Right lobe of liver (tissue), 6 donors: ENCODE measurements around the gene C1QTNF8. TPM values are rescaled to one million over a fixed set of nuclear protein-coding genes. Genes with fewer than 3 reads are reported as not detected.

Source experiments
- ATAC-seq, 4 donors: fragments of 200-7000 bp; cut with Tn5 transposase; one replicate each; pipeline ENCODE4 v1.9.1; 2020; ENCODE audit warnings: mild to moderate bottlenecking in 4 of 4, moderate library complexity in 4 of 4
- DNase-seq, 3 donors: peaks; one replicate each; pipeline ENCODE4 v3.0.0-alpha.2; 2020
- H3K27ac ChIP-seq, 3 donors: fragments of 200-600 bp; one replicate each; pipeline ENCODE4 v1.8.0; 2022
- H3K27me3 ChIP-seq, 2 donors: fragments of 200-600 bp; one replicate each; pipeline ENCODE4 v1.8.0; 2022
- H3K36me3 ChIP-seq, 4 donors: fragments of 200-600 bp; sonication (generic) in 1 of 4; one replicate each; pipeline versions ENCODE4 v1.5.1 to v1.8.0; 2017 to 2022; ENCODE audit warnings: control low read depth in 1 of 4
- H3K4me1 ChIP-seq, 4 donors: fragments of 200-600 bp; sonication (generic) in 1 of 4; one replicate each; pipeline versions ENCODE4 v1.5.1 to v1.8.0; 2017 to 2022; ENCODE audit warnings: control low read depth in 1 of 4
- H3K4me3 ChIP-seq, 3 donors: fragments of 200-600 bp; one replicate each; pipeline ENCODE4 v1.8.0; 2022
- H3K9me3 ChIP-seq, 4 donors: fragments of 200-600 bp; sonication (generic) in 1 of 4; one replicate each; pipeline versions ENCODE4 v1.5.1 to v1.8.0; 2017 to 2022; ENCODE audit warnings: control low read depth in 1 of 4
- CTCF ChIP-seq, 4 donors: fragments of 200-600 bp in 3 of 4; fragments of 450-650 bp in 1 of 4; IDR thresholded peaks; one replicate each; pipeline versions ENCODE4 v1.5.1 to v1.8.0; 2016 to 2022; ENCODE audit warnings: antibody characterized with exemption in 4 of 4, mild to moderate bottlenecking in 2 of 4
- POLR2A ChIP-seq: fragments of 450-650 bp; IDR thresholded peaks from one replicate; pipeline ENCODE4 v1.6.1; 2017; ENCODE audit warnings: antibody characterized with exemption, mild to moderate bottlenecking
- WGBS: methylation state at CpG from one replicate; pipeline ENCODE4 v1.1.6; 2018; ENCODE audit warnings: low coverage, low lambda C conversion rate; ENCODE audit not compliant: insufficient coverage; ENCODE audit errors: missing lambda C conversion rate; 5-methylcytosine and 5-hydroxymethylcytosine counted together
- intact Hi-C, 2 donors: fragments of 100-400 bp; cut with DNase I; formaldehyde crosslinking; loops; one replicate each; pipeline versions ENCODE4 v1.11.2 to v1.14.1; 2022
- total RNA-seq, 6 experiments: library from RNA; depleted of rRNA in 2 of 6; stranded (reverse); fragments of >200 nt in 2 of 6; fragmentation: NEBNext Ultra II Directional in 3 of 6; extraction: Animal tissue kit (Norgen Biotek cat#: 25700) in 3 of 6; gene quantifications; one replicate each; pipeline versions ENCODE4 v1.1.0 to v1.2.4, GENCODE V29; 2016 to 2023
- donor health status: DM: no; HTN: yes; CAD: no.
- donor health status: DM: no; HTN: no; CAD: no.
- donor health status: DM: no; HTN: no; CAD: no.
- donor health status: DM: no; HTN: yes; CAD: no.
- donor health status: DM: no; HTN: yes; CAD: no.

The C1QTNF8 gene
- total RNA-seq, 6 experiments from 2014 or later: not detected

- Histone ChIP-seq H3K4me1 (peaks cover 0 to 26% (median 7%) of the 10 kb centered on the region in 4 donors), H3K9me3 (no peaks in the 10 kb centered on the region), H3K4me3 (no peak overlapping the region), H3K36me3 (no peaks in the 10 kb centered on the region), H3K27me3 (peaks cover 0 to 3% of the 10 kb centered on the region in 2 donors), H3K27ac (no peak overlapping the region)
- intact Hi-C loops: no loop called here
- TF ChIP-seq POLR2A: no peak
- TF ChIP-seq CTCF (IDR thresholded peaks at IDR 0.05): no peak
- 23% methylated on average over 7 of the region's 36 CpGs for WGBS
- ATAC-seq (no peak), DNase-seq (no peak)
Measured at GRCh38 chr16:1077877-1078578, 18.0 kb downstream of the C1QTNF8 start.

GRCh38 chr16:1076801-1077576, 19.1 kb downstream of the C1QTNF8 start:
- H3K27me3 ChIP-seq: peaks cover 0 to 12% of the 10 kb centered on the region in 2 donors
- WGBS: 23% methylated on average over 5 of the region's 16 CpGs

DNA sequence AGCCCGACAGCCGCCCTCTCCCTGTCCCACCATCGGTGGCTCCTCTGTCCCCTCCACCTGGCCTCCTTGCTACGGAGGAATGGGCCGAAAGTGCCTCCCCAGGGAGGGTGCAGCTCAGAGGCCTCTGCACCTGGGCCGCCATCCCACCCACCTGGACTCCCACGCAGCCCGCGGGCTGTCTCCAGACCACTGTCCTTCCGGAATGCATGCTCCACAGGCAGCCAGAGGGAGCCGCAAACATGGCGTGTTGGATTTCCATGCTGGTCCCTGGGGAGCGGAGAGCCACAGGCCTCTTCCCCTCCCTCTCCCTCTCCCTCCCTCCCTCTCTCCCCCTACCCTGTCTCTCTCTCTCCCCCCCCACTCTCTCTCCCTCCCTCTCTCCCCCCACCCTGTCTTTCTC, 20.5 kb downstream of the C1QTNF8 start:
- Histone ChIP-seq H3K27me3 (peaks cover 0 to 26% of the 10 kb centered on the region in 2 donors), H3K4me3 (no peak overlapping the region), H3K36me3 (no peaks in the 10 kb centered on the region), H3K4me1 (peaks cover 0 to 12% (median 2%) of the 10 kb centered on the region in 4 donors), H3K9me3 (no peaks in the 10 kb centered on the region), H3K27ac (no peak overlapping the region)
- intact Hi-C loops: no loop called here
- no peak for ATAC-seq
- no CpG with 5 or more reads among the region's 13 CpGs for WGBS
- no peak for DNase-seq
- TF ChIP-seq CTCF (IDR thresholded peaks at IDR 0.05) (no peak), POLR2A (no peak)

More at GRCh38 chr16:1076801-1077576, 19.1 kb downstream of the C1QTNF8 start:
- intact Hi-C loops: no loop called here
- H3K4me1 ChIP-seq: peaks cover 0 to 23% (median 7%) of the 10 kb centered on the region in 4 donors
- no peaks in the 10 kb centered on the region for H3K36me3 ChIP-seq
- DNase-seq: no peak
- no peak overlapping the region for H3K27ac ChIP-seq
- H3K9me3 ChIP-seq: no peaks in the 10 kb centered on the region
- no peak overlapping the region for H3K4me3 ChIP-seq
- TF ChIP-seq CTCF (IDR thresholded peaks at IDR 0.05) (no peak), POLR2A (no peak)
- ATAC-seq: no peak

DNA sequence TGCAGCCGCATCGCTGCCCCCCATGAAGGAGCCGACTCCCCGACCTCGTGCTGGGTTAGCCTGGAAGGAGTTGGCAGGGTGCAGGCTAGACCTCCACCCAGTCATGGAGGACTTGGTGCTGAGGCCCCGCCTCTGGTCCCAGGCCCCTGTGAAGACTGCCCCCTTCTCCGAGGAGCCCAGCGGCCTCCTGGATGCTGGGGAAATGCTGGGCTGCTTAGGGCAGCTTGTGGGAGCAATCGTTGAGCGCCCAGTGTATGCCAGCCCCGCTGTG, 21.7 kb downstream of the C1QTNF8 start:
- WGBS: no CpG with 5 or more reads among the region's 11 CpGs
- no peak overlapping the region for H3K27ac ChIP-seq
- H3K27me3 ChIP-seq: peaks cover 0 to 36% of the 10 kb centered on the region in 2 donors
- H3K4me3 ChIP-seq: no peak overlapping the region
- TF ChIP-seq POLR2A: no peak
- no peak for TF ChIP-seq CTCF (IDR thresholded peaks at IDR 0.05)
- intact Hi-C loops: no loop called here
- no peak for ATAC-seq
- DNase-seq: no peak
- H3K36me3 ChIP-seq: no peaks in the 10 kb centered on the region
- no peaks in the 10 kb centered on the region for H3K9me3 ChIP-seq
- peaks cover 0 to 12% (median 2%) of the 10 kb centered on the region in 4 donors for H3K4me1 ChIP-seq
